Parathyroid adenoma (tissue), 2 donors: Measurements from ENCODE around the gene FRRS1L.
A peak's percentile ranks its signal among the peaks of the same experiment; 100 is the strongest.

ENCODE experiments used
- H2AFZ ChIP-seq: fragments of 300-600 bp; sonication (generic); one replicate; pipeline ENCODE4 v1.7.0; 2017; ENCODE audit warnings: antibody characterized with exemption, mild to moderate bottlenecking
- H3K27ac ChIP-seq: fragments of 300-600 bp; sonication (generic); one replicate; pipeline ENCODE4 v1.7.0; 2017
- H3K27me3 ChIP-seq: fragments of 300-600 bp; sonication (generic); one replicate; pipeline ENCODE4 v1.7.0; 2017; ENCODE audit warnings: low read length; ENCODE audit not compliant: control insufficient read depth, insufficient read depth
- H3K36me3 ChIP-seq: fragments of 300-600 bp; sonication (generic); one replicate; pipeline ENCODE4 v1.7.0; 2017; ENCODE audit warnings: low read length; ENCODE audit not compliant: control insufficient read depth, insufficient read depth
- H3K4me1 ChIP-seq: fragments of 300-600 bp; sonication (generic); one replicate; pipeline ENCODE4 v1.7.0; 2017; ENCODE audit warnings: control low read depth
- H3K4me2 ChIP-seq: fragments of 300-600 bp; sonication (generic); one replicate; pipeline ENCODE4 v1.7.0; 2017; ENCODE audit warnings: low read length
- H3K4me3 ChIP-seq: fragments of 300-600 bp; sonication (generic); one replicate; pipeline ENCODE4 v1.7.0; 2017; ENCODE audit warnings: low read depth, low read length
- H3K79me2 ChIP-seq: fragments of 300-600 bp; sonication (generic); one replicate; pipeline ENCODE4 v1.7.0; 2017; ENCODE audit warnings: control low read depth
- H3K9ac ChIP-seq: fragments of 300-600 bp; sonication (generic); one replicate; pipeline ENCODE4 v1.7.0; 2017; ENCODE audit warnings: mild to moderate bottlenecking
- H3K9me3 ChIP-seq: fragments of 300-600 bp; sonication (generic); one replicate; pipeline ENCODE4 v1.7.0; 2017; ENCODE audit warnings: low read length; ENCODE audit not compliant: control insufficient read depth
- CTCF ChIP-seq: fragments of 300-600 bp; sonication (generic); IDR thresholded peaks from one replicate; pipeline ENCODE4 v1.7.0; 2017; ENCODE audit warnings: antibody characterized with exemption, mild to moderate bottlenecking
- donor health status: primary hyperparathyroidism.

The FRRS1L gene, protein sequence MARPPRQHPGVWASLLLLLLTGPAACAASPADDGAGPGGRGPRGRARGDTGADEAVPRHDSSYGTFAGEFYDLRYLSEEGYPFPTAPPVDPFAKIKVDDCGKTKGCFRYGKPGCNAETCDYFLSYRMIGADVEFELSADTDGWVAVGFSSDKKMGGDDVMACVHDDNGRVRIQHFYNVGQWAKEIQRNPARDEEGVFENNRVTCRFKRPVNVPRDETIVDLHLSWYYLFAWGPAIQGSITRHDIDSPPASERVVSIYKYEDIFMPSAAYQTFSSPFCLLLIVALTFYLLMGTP

DNA sequence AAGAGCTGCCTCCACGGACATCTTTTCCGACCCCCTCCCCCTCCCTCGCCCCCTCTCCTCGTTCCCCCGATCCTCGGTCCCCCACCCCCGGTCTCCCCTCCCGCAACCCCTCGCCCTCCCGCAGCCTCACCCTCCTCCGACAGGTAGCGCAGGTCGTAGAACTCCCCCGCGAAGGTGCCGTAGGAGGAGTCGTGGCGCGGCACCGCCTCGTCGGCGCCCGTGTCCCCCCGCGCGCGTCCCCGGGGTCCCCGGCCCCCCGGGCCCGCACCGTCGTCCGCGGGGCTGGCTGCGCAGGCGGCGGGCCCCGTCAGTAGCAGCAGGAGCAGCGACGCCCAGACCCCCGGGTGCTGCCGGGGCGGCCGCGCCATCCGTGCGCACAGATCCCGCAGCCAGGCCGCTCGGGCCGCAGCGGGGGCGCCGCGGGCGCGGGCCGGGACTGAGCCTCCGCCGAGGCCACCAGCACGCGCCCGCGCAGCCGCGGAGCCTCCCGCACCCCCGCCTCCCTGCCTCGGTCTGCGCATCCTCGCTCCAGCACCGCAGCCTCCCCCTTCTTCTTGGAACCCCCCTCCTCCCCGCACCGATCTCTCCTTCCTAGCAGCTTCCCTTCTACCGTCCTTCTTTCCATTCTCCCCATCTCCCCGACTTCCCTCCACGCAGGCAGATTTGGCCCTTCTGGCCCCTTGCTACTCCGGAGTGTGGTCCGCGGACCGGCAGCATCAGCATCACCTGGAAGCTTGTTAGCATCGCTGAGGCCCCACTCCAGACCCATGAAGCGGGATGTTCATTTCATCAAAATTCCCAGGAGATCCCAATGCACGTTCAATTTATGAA, at the start of gene FRRS1L:
FRRS1L (minus strand) TSS at position 479 of the 831 bp plus-strand sequence; CDS start at position 368, 111 bp downstream.
- no peaks in the 10 kb centered on the region for H3K27me3 ChIP-seq
- no peak within 1 kb of the TSS for H3K27ac ChIP-seq
- H3K9me3 ChIP-seq, result no peaks in the 10 kb centered on the region
- peak within 1 kb of the TSS; percentile 50 for H2AFZ ChIP-seq
- H3K36me3 ChIP-seq, result no peaks in the 10 kb centered on the region
- H3K4me2 ChIP-seq, result peak within 1 kb of the TSS; percentile 37
- no peak within 1 kb of the TSS for H3K4me3 ChIP-seq
- H3K79me2 ChIP-seq, result no peaks in the 10 kb centered on the region
- H3K9ac ChIP-seq, result no peak within 1 kb of the TSS
- H3K4me1 ChIP-seq, result no peaks in the 10 kb centered on the region
- no peak for TF ChIP-seq CTCF

DNA sequence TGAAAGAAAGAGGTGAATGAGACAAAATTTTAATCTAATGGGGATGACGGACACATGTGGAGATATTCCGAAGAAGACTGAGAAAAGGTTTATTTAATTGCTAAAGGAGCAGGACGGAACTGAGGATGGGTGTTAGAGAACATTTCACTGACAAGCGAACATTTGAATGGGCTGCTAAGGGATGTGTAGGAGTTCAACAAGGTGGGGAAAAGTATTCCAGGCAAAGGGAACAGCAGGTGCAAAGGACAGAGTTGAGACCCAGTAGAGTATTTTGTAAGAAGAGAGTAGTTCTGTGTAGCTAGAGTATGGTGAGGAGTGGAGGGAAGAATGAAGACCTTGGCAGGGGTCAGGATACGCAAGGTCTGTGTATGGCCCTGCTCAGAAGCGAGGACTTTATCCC, 47.4 kb upstream of the FRRS1L start:
- H3K9ac ChIP-seq, result no peak overlapping the region
- H2AFZ ChIP-seq, result no peak overlapping the region
- no peaks in the 10 kb centered on the region for H3K36me3 ChIP-seq
- H3K27me3 ChIP-seq, result no peaks in the 10 kb centered on the region
- H3K9me3 ChIP-seq, result no peaks in the 10 kb centered on the region
- no peak overlapping the region for H3K4me2 ChIP-seq
- no peak overlapping the region for H3K4me3 ChIP-seq
- no peak overlapping the region for H3K27ac ChIP-seq
- no peaks in the 10 kb centered on the region for H3K79me2 ChIP-seq
- TF ChIP-seq CTCF, result no peak
- H3K4me1 ChIP-seq, result no peaks in the 10 kb centered on the region

- H3K27ac ChIP-seq, result no peak overlapping the region
- H3K4me2 ChIP-seq, result no peak overlapping the region
- H3K4me3 ChIP-seq, result no peak overlapping the region
- no peaks in the 10 kb centered on the region for H3K27me3 ChIP-seq
- H3K36me3 ChIP-seq, result no peaks in the 10 kb centered on the region
- no peak overlapping the region for H3K9ac ChIP-seq
- no peaks in the 10 kb centered on the region for H3K9me3 ChIP-seq
- H3K79me2 ChIP-seq, result no peaks in the 10 kb centered on the region
- no peaks in the 10 kb centered on the region for H3K4me1 ChIP-seq
- no peak for TF ChIP-seq CTCF
- no peak overlapping the region for H2AFZ ChIP-seq
Observed at GRCh38 chr9:109213285-109214121, 46.5 kb upstream of the FRRS1L start.

- H3K4me3 ChIP-seq, result no peak overlapping the region
- H3K4me2 ChIP-seq, result no peak overlapping the region
- H3K4me1 ChIP-seq, result no peaks in the 10 kb centered on the region
- no peak overlapping the region for H3K9ac ChIP-seq
- no peaks in the 10 kb centered on the region for H3K36me3 ChIP-seq
- H3K27ac ChIP-seq, result no peak overlapping the region
- H2AFZ ChIP-seq, result no peak overlapping the region
- H3K27me3 ChIP-seq, result no peaks in the 10 kb centered on the region
- no peaks in the 10 kb centered on the region for H3K9me3 ChIP-seq
- no peaks in the 10 kb centered on the region for H3K79me2 ChIP-seq
- no peak for TF ChIP-seq CTCF
Observed at GRCh38 chr9:109212768-109213167, 45.7 kb upstream of the FRRS1L start.
